Measurements from ENCODE around the gene PDXK.

Gene PDXK

GRCh38 chr21:43745772-43746517 lies 27.0 kb downstream of the PDXK start:
- DNase-seq (ENCODE audit: low read depth): no peak
- TF ChIP-seq, protein P1, sequence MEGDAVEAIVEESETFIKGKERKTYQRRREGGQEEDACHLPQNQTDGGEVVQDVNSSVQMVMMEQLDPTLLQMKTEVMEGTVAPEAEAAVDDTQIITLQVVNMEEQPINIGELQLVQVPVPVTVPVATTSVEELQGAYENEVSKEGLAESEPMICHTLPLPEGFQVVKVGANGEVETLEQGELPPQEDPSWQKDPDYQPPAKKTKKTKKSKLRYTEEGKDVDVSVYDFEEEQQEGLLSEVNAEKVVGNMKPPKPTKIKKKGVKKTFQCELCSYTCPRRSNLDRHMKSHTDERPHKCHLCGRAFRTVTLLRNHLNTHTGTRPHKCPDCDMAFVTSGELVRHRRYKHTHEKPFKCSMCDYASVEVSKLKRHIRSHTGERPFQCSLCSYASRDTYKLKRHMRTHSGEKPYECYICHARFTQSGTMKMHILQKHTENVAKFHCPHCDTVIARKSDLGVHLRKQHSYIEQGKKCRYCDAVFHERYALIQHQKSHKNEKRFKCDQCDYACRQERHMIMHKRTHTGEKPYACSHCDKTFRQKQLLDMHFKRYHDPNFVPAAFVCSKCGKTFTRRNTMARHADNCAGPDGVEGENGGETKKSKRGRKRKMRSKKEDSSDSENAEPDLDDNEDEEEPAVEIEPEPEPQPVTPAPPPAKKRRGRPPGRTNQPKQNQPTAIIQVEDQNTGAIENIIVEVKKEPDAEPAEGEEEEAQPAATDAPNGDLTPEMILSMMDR (conservative IDR thresholded peaks at IDR 0.05; ENCODE audit: control insufficient read depth, insufficient read depth, low read depth, low read length): no peak
- H3K4me3 ChIP-seq (ENCODE audit: control insufficient read depth, low read depth, low read length): no peak overlapping the region

DNA sequence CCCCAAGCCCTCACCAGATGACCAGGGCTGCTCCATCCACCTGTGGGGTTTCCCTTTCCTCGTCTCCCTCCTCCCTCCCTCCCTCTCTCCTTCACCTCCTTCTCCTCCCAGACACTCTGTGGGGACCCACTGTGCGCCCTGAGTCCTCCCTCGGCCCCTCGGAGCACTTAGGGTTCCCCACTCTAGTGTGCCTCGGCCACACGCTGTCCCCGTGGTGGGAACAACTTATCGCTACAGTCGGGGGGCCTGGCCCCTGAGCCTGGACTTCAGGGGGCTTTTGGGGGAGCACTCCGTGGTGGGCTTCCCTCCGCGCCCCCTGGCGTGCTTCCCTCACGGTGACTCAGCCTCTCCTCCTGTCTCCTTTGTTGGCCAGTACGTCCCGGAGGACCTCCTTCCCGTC lies 29.7 kb downstream of the PDXK start:
- no peak for DNase-seq (ENCODE audit: low read depth)
- H3K4me3 ChIP-seq (ENCODE audit: control insufficient read depth, low read depth, low read length): no peak overlapping the region
- TF ChIP-seq, protein P1 (conservative IDR thresholded peaks at IDR 0.05; ENCODE audit: control insufficient read depth, insufficient read depth, low read depth, low read length): no peak

DNA sequence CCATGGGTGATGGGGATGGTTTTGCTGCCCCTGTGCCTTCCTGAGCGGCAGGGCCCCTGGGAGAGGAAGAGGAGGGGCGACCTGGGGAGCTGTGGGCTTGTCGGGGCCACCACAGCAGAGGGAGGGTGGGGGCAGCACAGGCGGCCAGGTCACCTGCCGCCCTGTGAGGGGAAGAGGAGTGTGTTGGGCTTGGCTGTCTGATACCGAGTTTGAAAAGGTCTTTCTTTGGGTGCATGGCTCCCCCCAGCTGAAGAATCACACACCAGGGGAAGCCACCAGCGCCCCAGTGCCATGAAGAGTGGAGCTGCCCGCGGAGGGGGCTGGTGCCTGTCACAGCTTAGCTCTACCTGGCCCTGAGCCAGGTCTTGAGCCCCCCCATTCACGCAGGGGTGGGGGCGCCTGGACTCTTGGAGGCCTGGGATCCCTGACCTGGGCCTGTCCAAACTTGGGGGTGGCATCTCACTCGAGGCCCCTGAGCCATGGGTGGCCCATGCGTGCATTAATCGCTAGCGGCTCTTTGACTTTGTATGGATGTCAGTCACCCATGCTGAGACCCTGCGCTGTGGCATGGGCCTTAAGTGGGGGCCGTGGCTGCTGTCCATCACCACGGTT lies 30.8 kb downstream of the PDXK start:
- TF ChIP-seq, protein P1 (conservative IDR thresholded peaks at IDR 0.05; ENCODE audit: control insufficient read depth, insufficient read depth, low read depth, low read length): no peak
- no peak overlapping the region for H3K4me3 ChIP-seq (ENCODE audit: control insufficient read depth, low read depth, low read length)

DNA sequence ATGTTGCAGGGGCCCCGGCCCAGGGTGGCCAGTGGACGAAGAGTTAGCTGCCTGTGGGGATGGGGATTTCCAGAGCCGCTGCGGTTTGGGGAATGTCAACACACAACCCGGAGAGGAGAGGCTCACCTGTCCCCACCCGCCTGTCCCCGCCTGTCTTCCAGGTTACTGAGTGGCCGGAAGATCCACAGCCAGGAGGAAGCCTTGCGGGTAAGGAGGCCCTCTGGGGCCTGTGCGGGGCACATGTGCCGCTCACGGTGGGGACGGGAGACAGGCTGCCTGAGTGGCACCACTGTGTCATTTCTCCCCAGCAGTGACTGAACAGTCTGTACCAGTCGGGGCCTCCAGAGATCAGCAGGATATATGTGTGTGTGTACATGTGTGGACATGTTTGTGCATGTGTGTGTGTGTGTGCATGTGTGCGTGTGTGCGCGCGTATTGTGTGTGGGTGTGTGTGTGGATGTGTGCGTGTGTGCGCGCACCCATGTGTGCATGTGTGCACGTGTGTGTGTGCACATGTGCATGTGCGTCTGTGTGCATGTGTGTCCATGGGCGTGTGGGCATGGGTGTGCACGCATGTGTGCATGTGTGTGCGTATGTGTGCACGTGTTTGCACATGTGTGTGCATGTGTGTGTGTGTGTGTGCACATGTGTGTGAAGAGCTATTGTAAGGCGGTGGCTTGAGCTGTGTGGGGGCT lies 31.6 kb downstream of the PDXK start:
- no peak overlapping the region for H3K4me3 ChIP-seq (ENCODE audit: control insufficient read depth, low read depth, low read length)
- DNase-seq (ENCODE audit: low read depth): no peak
- TF ChIP-seq, protein P1 (conservative IDR thresholded peaks at IDR 0.05; ENCODE audit: control insufficient read depth, insufficient read depth, low read depth, low read length): no peak

More for the DNA sequence above, 30.8 kb downstream of the PDXK start:
- no peak for DNase-seq (ENCODE audit: low read depth)

GRCh38 chr21:43751955-43752591 lies 33.1 kb downstream of the PDXK start:
- no peak for DNase-seq (ENCODE audit: low read depth)
- TF ChIP-seq, protein P1 (conservative IDR thresholded peaks at IDR 0.05; ENCODE audit: control insufficient read depth, insufficient read depth, low read depth, low read length): no peak
- H3K4me3 ChIP-seq (ENCODE audit: control insufficient read depth, low read depth, low read length): no peak overlapping the region

DNA sequence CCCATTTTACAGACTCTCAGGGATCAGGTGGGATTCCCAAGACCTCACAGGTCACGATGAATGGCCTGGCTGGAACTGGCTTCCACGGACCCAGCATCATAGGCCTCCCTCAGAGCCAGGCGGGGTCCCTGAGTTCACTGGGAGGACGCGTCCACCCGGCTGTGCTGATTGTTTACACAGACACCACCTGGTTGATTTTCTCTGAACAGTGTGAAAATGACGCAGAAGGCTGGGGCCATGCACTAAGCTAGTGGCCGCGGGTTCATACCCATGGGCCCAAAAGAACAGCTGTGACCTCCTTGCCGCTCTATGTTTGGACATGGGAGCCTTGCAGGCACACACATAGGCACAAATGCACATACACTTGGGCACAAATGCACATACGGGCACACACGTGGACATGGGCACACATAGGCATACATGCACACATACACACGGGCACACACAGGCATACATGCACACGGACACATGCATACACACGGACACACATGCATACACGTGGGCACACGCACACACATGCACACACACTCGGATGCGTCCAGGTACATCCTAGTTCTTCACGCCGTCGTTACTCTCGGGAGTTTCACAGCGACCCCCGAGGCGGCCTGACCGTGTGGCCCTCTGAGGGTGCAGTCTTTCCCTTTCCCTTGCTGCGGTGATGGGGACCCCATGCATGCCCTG lies 34.0 kb downstream of the PDXK start:
- DNase-seq (ENCODE audit: low read depth): no peak
- TF ChIP-seq, protein P1 (conservative IDR thresholded peaks at IDR 0.05; ENCODE audit: control insufficient read depth, insufficient read depth, low read depth, low read length): no peak
- no peak overlapping the region for H3K4me3 ChIP-seq (ENCODE audit: control insufficient read depth, low read depth, low read length)
